ENCODE results near the gene RXFP4.
A peak's percentile ranks its signal among the peaks of the same experiment; 100 is the strongest.

Gene RXFP4

GRCh38 chr1:155961937-155962336, 20.5 kb downstream of the RXFP4 start:
- H3K4me3 ChIP-seq (ENCODE audit: low read length) = no peak overlapping the region
- TF ChIP-seq CTCF (conservative IDR thresholded peaks at IDR 0.05; ENCODE audit: low read length) = peak; percentile 45
- DNase-seq (ENCODE audit: low read depth) = peak; percentile 92

GRCh38 chr1:155962599-155963211, 21.3 kb downstream of the RXFP4 start:
- TF ChIP-seq CTCF (conservative IDR thresholded peaks at IDR 0.05; ENCODE audit: low read length) = no peak
- no peak for DNase-seq (ENCODE audit: low read depth)
- no peak overlapping the region for H3K4me3 ChIP-seq (ENCODE audit: low read length)

GRCh38 chr1:155964193-155964592, 22.8 kb downstream of the RXFP4 start:
- H3K4me3 ChIP-seq (ENCODE audit: low read length) = no peak overlapping the region
- DNase-seq (ENCODE audit: low read depth) = no peak
- no peak for TF ChIP-seq CTCF (conservative IDR thresholded peaks at IDR 0.05; ENCODE audit: low read length)

- no peak for DNase-seq (ENCODE audit: low read depth)
- no peak for TF ChIP-seq CTCF (conservative IDR thresholded peaks at IDR 0.05; ENCODE audit: low read length)
These were observed 24.7 kb downstream of the RXFP4 start for GRCh38 chr1:155966135-155966534.

GRCh38 chr1:155966750-155967149, 25.3 kb downstream of the RXFP4 start:
- H3K4me3 ChIP-seq (ENCODE audit: low read length) = no peak overlapping the region
- TF ChIP-seq CTCF (conservative IDR thresholded peaks at IDR 0.05; ENCODE audit: low read length) = no peak
- no peak for DNase-seq (ENCODE audit: low read depth)

More at GRCh38 chr1:155966135-155966534, 24.7 kb downstream of the RXFP4 start:
- H3K4me3 ChIP-seq (ENCODE audit: low read length) = no peak overlapping the region

- DNase-seq (ENCODE audit: low read depth) = no peak
- no peak for TF ChIP-seq CTCF (conservative IDR thresholded peaks at IDR 0.05; ENCODE audit: low read length)
- no peak overlapping the region for H3K4me3 ChIP-seq (ENCODE audit: low read length)
These were observed 26.1 kb downstream of the RXFP4 start for GRCh38 chr1:155967341-155968050.

- no peak overlapping the region for H3K4me3 ChIP-seq (ENCODE audit: low read length)
- DNase-seq (ENCODE audit: low read depth) = no peak
- TF ChIP-seq CTCF (conservative IDR thresholded peaks at IDR 0.05; ENCODE audit: low read length) = no peak
These were observed 26.6 kb downstream of the RXFP4 start for GRCh38 chr1:155968051-155968400.

All from AG10803 (cell line).